Measurements from ENCODE around the gene EXOC3L1. TPM values are rescaled to one million over a fixed set of nuclear protein-coding genes. Genes with fewer than 3 reads are reported as not detected.

The EXOC3L1 gene
- total RNA-seq, 1 experiment from 2014 or later = 4.0 TPM

DNA sequence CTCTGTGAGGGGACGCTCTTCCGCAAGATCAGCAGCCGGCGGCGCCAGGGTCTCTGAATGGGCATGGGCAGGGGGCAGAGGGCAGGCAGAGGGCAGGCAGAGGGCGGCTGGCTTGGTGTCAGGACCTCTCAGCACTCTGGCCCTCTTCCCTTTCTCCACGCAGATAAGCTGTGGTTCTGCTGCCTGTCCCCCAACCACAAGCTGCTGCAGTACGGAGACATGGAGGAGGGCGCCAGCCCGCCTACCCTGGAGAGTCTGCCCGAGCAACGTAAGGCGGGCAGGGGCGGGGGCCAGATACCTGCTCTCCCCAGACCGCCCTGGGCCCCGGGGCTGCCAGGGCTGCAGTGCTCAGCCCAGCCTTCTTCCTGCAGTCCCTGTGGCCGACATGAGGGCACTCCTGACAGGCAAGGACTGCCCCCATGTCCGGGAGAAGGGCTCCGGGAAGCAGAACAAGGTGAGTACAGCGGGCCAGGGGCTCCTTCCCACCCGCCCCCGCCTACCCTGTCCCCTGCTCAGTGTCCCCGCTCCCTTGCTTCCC is 13.1 kb upstream of the EXOC3L1 start:
- H3K27ac Mint-ChIP-seq = no peak overlapping the region
- ATAC-seq (no peak), DNase-seq (ENCODE audit: low spot score) (no peak)
- ChIA-PET CTCF (interaction anchor here (0.8 to 1.8 kb wide), 5 partner anchors 18 to 185 kb away, joined by 3 to 7 read pairs (median 4); no protein-coding TSS in a partner anchor), POLR2A (no interaction called here)
- H3K4me3 Mint-ChIP-seq = no peak overlapping the region
- no peak for TF ChIP-seq IRF2 (CRISPR knock-in tag; IDR thresholded peaks at IDR 0.05; ENCODE audit: borderline replicate concordance, low read depth)
- TF ChIP-seq, protein P1, sequence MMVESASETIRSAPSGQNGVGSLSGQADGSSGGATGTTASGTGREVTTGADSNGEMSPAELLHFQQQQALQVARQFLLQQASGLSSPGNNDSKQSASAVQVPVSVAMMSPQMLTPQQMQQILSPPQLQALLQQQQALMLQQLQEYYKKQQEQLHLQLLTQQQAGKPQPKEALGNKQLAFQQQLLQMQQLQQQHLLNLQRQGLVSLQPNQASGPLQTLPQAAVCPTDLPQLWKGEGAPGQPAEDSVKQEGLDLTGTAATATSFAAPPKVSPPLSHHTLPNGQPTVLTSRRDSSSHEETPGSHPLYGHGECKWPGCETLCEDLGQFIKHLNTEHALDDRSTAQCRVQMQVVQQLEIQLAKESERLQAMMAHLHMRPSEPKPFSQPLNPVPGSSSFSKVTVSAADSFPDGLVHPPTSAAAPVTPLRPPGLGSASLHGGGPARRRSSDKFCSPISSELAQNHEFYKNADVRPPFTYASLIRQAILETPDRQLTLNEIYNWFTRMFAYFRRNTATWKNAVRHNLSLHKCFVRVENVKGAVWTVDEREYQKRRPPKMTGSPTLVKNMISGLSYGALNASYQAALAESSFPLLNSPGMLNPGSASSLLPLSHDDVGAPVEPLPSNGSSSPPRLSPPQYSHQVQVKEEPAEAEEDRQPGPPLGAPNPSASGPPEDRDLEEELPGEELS (CRISPR knock-in tag; IDR thresholded peaks at IDR 0.05) = no peak
- TF ChIP-seq GTF2I (CRISPR knock-in tag; conservative IDR thresholded peaks at IDR 0.05) = no peak
- TF ChIP-seq ZNF232 (CRISPR knock-in tag; IDR thresholded peaks at IDR 0.05) = no peak
- TF ChIP-seq NR3C1 (CRISPR knock-in tag; conservative IDR thresholded peaks at IDR 0.05; ENCODE audit: low read depth) = no peak
- no peak for TF ChIP-seq JAZF1 (CRISPR knock-in tag; IDR thresholded peaks at IDR 0.05)
- TF ChIP-seq, protein P2, sequence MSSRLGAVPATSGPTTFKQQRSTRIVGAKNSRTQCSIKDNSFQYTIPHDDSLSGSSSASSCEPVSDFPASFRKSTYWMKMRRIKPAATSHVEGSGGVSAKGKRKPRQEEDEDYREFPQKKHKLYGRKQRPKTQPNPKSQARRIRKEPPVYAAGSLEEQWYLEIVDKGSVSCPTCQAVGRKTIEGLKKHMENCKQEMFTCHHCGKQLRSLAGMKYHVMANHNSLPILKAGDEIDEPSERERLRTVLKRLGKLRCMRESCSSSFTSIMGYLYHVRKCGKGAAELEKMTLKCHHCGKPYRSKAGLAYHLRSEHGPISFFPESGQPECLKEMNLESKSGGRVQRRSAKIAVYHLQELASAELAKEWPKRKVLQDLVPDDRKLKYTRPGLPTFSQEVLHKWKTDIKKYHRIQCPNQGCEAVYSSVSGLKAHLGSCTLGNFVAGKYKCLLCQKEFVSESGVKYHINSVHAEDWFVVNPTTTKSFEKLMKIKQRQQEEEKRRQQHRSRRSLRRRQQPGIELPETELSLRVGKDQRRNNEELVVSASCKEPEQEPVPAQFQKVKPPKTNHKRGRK (CRISPR knock-in tag; IDR thresholded peaks at IDR 0.05; ENCODE audit: borderline replicate concordance) = no peak
- no peak for TF ChIP-seq MXD4 (CRISPR knock-in tag; IDR thresholded peaks at IDR 0.05; ENCODE audit: borderline replicate concordance)
- TF ChIP-seq ZNF138 (CRISPR knock-in tag; conservative IDR thresholded peaks at IDR 0.05) = no peak
- TF ChIP-seq, protein P3, sequence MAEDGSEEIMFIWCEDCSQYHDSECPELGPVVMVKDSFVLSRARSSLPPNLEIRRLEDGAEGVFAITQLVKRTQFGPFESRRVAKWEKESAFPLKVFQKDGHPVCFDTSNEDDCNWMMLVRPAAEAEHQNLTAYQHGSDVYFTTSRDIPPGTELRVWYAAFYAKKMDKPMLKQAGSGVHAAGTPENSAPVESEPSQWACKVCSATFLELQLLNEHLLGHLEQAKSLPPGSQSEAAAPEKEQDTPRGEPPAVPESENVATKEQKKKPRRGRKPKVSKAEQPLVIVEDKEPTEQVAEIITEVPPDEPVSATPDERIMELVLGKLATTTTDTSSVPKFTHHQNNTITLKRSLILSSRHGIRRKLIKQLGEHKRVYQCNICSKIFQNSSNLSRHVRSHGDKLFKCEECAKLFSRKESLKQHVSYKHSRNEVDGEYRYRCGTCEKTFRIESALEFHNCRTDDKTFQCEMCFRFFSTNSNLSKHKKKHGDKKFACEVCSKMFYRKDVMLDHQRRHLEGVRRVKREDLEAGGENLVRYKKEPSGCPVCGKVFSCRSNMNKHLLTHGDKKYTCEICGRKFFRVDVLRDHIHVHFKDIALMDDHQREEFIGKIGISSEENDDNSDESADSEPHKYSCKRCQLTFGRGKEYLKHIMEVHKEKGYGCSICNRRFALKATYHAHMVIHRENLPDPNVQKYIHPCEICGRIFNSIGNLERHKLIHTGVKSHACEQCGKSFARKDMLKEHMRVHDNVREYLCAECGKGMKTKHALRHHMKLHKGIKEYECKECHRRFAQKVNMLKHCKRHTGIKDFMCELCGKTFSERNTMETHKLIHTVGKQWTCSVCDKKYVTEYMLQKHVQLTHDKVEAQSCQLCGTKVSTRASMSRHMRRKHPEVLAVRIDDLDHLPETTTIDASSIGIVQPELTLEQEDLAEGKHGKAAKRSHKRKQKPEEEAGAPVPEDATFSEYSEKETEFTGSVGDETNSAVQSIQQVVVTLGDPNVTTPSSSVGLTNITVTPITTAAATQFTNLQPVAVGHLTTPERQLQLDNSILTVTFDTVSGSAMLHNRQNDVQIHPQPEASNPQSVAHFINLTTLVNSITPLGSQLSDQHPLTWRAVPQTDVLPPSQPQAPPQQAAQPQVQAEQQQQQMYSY (CRISPR knock-in tag; IDR thresholded peaks at IDR 0.05) = no peak
- no peak for TF ChIP-seq RELA (CRISPR knock-in tag; IDR thresholded peaks at IDR 0.05; ENCODE audit: borderline replicate concordance)
- peaks cover 9% of the 10 kb centered on the region for H3K4me1 Mint-ChIP-seq
- peaks cover 2% of the 10 kb centered on the region; the same call in 1 of the 2 replicates for H3K36me3 Mint-ChIP-seq
- no peaks in the 10 kb centered on the region for H3K27me3 Mint-ChIP-seq (ENCODE audit: low read depth)
- no peaks in the 10 kb centered on the region for H3K9me3 Mint-ChIP-seq

DNA sequence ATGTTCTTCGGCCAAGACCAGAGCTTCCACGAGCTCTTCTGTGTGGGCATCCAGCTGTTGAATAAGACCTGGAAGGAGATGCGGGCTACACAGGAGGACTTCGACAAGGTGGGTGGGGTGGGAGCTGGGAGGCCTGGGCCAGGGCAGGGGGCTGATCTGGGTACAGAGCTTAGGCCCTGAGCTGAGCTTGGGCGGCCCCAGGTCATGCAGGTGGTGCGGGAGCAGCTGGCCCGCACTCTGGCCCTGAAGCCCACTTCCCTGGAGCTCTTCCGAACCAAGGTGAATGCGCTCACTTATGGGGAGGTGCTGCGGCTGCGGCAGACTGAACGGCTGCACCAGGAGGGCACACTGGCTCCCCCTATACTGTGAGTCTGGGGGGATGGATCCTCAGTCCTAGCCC is 12.5 kb upstream of the EXOC3L1 start:
- H3K4me3 Mint-ChIP-seq = no peak overlapping the region
- peaks cover 9% of the 10 kb centered on the region for H3K4me1 Mint-ChIP-seq
- H3K36me3 Mint-ChIP-seq = peaks cover 2% of the 10 kb centered on the region; the same call in 1 of the 2 replicates
- POLR2A ChIA-PET = no interaction called here
- CTCF ChIA-PET = interaction anchor here (0.6 to 1.8 kb wide), 6 partner anchors 17 to 185 kb away, joined by 3 to 7 read pairs (median 4); no protein-coding TSS in a partner anchor
- DNase-seq (ENCODE audit: low spot score) (no peak), ATAC-seq (no peak)
- no peaks in the 10 kb centered on the region for H3K9me3 Mint-ChIP-seq
- H3K27ac Mint-ChIP-seq = no peak overlapping the region
- no peaks in the 10 kb centered on the region for H3K27me3 Mint-ChIP-seq (ENCODE audit: low read depth)
- TF ChIP-seq TEAD1 (CRISPR knock-in tag; IDR thresholded peaks at IDR 0.05) (no peak), NR1H2 (CRISPR knock-in tag; IDR thresholded peaks at IDR 0.05) (no peak), FOXK1 (CRISPR knock-in tag; IDR thresholded peaks at IDR 0.05) (no peak), GRHL2 (CRISPR knock-in tag; IDR thresholded peaks at IDR 0.05; ENCODE audit: insufficient replicate concordance, severe bottlenecking) (no peak), ETV6 (CRISPR knock-in tag; IDR thresholded peaks at IDR 0.05) (no peak), ZNF219 (CRISPR knock-in tag; IDR thresholded peaks at IDR 0.05; ENCODE audit: borderline replicate concordance) (no peak), IRF2 (CRISPR knock-in tag; IDR thresholded peaks at IDR 0.05; ENCODE audit: borderline replicate concordance, low read depth) (no peak)
- TF ChIP-seq, protein P4, sequence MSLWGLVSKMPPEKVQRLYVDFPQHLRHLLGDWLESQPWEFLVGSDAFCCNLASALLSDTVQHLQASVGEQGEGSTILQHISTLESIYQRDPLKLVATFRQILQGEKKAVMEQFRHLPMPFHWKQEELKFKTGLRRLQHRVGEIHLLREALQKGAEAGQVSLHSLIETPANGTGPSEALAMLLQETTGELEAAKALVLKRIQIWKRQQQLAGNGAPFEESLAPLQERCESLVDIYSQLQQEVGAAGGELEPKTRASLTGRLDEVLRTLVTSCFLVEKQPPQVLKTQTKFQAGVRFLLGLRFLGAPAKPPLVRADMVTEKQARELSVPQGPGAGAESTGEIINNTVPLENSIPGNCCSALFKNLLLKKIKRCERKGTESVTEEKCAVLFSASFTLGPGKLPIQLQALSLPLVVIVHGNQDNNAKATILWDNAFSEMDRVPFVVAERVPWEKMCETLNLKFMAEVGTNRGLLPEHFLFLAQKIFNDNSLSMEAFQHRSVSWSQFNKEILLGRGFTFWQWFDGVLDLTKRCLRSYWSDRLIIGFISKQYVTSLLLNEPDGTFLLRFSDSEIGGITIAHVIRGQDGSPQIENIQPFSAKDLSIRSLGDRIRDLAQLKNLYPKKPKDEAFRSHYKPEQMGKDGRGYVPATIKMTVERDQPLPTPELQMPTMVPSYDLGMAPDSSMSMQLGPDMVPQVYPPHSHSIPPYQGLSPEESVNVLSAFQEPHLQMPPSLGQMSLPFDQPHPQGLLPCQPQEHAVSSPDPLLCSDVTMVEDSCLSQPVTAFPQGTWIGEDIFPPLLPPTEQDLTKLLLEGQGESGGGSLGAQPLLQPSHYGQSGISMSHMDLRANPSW (CRISPR knock-in tag; conservative IDR thresholded peaks at IDR 0.05; ENCODE audit: low read depth) = no peak
- TF ChIP-seq, protein P5, sequence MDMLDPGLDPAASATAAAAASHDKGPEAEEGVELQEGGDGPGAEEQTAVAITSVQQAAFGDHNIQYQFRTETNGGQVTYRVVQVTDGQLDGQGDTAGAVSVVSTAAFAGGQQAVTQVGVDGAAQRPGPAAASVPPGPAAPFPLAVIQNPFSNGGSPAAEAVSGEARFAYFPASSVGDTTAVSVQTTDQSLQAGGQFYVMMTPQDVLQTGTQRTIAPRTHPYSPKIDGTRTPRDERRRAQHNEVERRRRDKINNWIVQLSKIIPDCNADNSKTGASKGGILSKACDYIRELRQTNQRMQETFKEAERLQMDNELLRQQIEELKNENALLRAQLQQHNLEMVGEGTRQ (CRISPR knock-in tag; IDR thresholded peaks at IDR 0.05) = no peak
- TF ChIP-seq, protein P6, sequence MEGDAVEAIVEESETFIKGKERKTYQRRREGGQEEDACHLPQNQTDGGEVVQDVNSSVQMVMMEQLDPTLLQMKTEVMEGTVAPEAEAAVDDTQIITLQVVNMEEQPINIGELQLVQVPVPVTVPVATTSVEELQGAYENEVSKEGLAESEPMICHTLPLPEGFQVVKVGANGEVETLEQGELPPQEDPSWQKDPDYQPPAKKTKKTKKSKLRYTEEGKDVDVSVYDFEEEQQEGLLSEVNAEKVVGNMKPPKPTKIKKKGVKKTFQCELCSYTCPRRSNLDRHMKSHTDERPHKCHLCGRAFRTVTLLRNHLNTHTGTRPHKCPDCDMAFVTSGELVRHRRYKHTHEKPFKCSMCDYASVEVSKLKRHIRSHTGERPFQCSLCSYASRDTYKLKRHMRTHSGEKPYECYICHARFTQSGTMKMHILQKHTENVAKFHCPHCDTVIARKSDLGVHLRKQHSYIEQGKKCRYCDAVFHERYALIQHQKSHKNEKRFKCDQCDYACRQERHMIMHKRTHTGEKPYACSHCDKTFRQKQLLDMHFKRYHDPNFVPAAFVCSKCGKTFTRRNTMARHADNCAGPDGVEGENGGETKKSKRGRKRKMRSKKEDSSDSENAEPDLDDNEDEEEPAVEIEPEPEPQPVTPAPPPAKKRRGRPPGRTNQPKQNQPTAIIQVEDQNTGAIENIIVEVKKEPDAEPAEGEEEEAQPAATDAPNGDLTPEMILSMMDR (IDR thresholded peaks at IDR 0.05) = no peak
